GM11168 (cell line): Measurements from ENCODE around the gene PLTP.
"Not testable (repeated sequence)": the region's sequence is repeated elsewhere in the genome, so short reads cannot be mapped to it uniquely, and the experiment has no call there.

Experiments
- in situ Hi-C: fragments of 300-500 bp; cut with MboI; formaldehyde crosslinking; loops from one replicate; pipeline ENCODE4 v1.12.0; 2022; ENCODE audit warnings: low sequenced_read_pairs; ENCODE audit not compliant: unreplicated experiment

The PLTP gene

GRCh38 chr20:45886590-45887345 lies 25.2 kb downstream of the PLTP start:
- in situ Hi-C loops = no loop called here

- in situ Hi-C loops = no loop called here
Measured at GRCh38 chr20:45883100-45883469, 28.9 kb downstream of the PLTP start.

DNA sequence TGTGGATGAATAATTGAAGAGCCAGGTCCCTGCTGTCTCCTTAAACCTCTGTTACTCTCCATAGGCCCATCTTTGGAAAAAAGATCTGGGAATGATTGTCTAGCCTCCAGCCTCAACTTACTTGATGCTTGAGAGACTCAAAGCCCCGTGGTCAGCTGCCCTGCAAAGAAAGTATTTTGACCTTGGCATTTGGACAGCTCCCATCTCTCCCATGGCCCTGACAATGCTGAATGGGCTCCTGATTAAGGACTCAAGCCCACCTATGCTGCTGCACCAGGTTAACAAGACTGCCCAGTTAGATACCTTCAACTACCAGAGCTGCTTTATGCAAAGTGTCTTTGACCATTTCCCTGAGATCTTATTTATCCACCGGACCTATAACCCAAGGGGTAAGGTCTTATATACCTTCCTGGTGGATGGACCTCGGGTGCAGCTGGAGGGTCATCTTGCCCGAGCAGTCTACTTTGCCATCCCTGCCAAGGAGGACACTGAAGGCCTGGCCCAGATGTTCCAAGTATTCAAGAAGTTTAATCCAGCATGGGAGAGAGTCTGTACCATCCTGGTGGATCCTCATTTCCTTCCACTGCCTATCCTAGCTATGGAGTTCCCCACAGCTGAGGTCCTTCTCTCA lies 29.4 kb downstream of the PLTP start:
- in situ Hi-C loops = no loop called here

GRCh38 chr20:45880988-45881788 lies 30.8 kb downstream of the PLTP start, which contains the start of gene ZSWIM1:
ZSWIM1 (plus strand) TSS chr20:45881227; CDS start chr20:45882593, 1,366 bp downstream.
- in situ Hi-C loops = no loop called here

DNA sequence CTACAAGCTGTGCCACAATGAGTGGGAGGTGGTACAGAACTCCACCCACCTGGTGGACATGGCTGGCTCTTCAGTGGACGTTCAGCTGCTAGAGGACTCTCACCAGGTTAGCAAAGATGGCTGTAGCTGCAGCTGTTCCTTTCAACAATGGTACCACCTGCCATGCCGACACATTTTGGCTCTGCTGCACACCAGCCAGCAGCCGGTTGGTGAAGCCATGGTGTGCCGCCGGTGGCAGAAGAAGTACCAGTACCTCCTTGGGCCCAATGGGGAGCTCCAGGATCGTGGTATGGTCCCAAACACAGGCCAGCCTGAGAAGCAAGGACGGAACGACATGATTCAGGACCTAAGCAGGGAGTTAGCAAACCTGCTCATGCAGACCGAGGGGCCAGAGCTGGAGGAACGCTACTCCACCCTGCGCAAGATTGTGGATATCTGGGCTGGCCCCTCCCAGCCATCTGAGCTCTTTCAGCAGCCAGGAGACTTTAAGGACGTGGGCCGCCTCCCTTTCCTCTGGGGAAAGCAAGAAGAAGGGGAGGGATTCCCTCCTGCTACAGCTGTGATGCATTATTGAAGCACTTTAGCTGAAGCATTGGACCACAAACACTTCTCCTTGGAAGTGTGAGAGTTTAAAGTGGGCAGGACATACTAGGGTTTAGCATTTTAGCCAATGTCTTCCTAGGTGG lies 33.7 kb downstream of the PLTP start:
- in situ Hi-C loops = no loop called here

- in situ Hi-C loops = no loop called here
Measured at GRCh38 chr20:45874576-45874975, 37.4 kb downstream of the PLTP start.

- in situ Hi-C loops = not testable (repeated sequence)
Measured at GRCh38 chr20:45874104-45874481, 37.9 kb downstream of the PLTP start.

GRCh38 chr20:45873409-45874103 lies 38.4 kb downstream of the PLTP start:
- in situ Hi-C loops = no loop called here

- in situ Hi-C loops = no loop called here
Measured at GRCh38 chr20:45872626-45873025, 39.3 kb downstream of the PLTP start.

DNA sequence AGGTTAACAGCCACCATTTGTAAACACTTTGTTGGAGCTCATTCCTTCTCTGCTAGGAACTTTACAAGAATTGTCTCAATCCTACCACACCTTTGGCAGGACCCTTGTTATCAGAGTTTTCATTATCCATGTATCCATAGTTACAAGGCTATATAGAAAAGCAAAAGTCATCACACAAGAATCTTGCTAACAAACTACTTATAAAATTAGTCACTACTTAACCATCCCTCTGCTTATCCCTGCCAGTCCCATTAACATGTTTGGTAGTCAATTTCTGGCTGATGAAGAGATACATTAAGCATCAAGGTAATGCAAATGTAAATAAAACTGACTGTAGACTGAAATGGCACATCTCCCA lies 44.2 kb downstream of the PLTP start:
- in situ Hi-C loops = no loop called here

- in situ Hi-C loops = no loop called here
Measured at GRCh38 chr20:45867136-45867818, 44.7 kb downstream of the PLTP start.

DNA sequence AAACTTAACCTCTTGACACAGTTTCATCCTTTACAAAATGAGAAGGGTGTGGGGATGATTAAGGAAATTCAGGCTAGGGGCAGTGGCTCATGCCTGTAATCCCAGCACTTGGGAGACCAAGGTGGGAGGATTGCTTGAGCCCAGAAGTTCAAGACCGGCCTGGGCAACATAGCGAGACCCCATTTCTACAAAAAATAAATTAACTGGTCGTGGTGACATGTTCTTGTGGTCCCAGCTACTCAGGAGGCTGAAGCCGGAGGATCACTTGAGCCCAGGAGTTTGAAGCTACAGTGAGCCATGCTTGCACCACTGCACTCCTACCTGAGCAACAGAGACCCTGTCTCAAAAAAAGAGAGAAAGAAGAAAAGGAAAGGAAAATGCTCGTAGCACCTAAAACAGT lies 45.5 kb downstream of the PLTP start:
- in situ Hi-C loops = no loop called here

DNA sequence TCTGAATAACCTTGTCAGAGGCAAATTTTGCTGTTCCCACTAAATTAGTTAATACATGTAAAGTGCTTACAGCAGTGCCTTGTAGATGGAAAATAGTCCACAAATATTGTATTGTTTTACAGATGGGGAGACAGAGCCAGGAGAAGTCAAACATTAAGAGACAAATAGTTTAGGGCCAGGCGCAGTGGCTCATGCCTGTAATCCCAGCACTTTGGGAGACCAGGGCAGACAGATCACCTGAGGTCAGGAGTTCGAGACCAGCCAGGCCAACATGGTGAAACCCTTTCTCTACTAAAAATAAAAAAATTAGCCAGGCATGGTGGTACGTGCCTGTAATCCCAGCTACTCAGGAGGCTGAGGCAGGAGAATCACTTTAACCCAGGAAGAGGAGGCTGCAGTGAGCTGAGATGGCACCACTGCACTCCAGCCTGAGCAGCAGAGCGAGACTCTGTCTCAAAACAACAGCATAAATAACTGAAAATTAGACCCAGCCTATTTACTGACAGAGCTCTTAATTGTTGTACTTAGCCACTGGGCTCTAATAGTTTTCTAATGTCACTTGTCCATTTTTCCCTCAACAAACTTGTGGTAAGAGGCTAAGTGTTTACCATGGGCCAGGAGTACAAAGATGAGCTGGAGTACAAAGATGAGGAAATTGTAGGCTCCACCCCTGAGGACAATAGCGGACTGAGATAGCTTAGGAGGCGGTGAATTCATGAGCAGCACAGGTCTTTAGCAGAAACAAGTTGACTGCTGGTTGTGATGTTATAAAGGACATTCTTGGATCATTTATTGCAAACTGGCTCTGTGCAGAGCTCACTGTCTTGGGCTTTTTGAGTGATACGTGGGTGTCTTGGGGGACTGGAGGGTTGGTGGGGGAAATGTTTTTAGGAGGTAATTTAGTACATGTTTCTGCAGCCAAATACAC lies 48.1 kb downstream of the PLTP start:
- in situ Hi-C loops = no loop called here

- in situ Hi-C loops = no loop called here
Measured at GRCh38 chr20:45861221-45862075, 50.5 kb downstream of the PLTP start.

GRCh38 chr20:45860560-45861220 lies 51.3 kb downstream of the PLTP start:
- in situ Hi-C loops = no loop called here

- in situ Hi-C loops = no loop called here
Measured at GRCh38 chr20:45859916-45860315, 52.0 kb downstream of the PLTP start.

DNA sequence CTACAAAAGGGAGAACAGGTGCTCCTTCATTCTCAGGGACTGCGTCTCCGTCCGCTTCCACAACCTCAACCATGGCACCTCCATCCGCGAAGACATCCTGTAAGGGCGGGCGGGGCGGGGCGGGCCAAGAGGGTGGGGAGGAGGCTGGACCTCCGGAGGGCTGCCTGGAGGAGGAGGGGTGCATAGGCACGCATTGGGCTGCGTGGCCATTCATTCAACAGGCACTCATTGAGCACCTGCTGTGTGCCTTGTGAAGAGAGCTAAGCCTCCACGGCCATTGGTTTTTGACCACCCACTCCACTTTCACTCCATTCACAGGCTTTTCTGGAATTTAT lies 54.1 kb downstream of the PLTP start:
- in situ Hi-C loops = no loop called here
